GM19452 (cell line): Measurements from ENCODE around the gene NOS1.
"Not testable (repeated sequence)": the region's sequence is repeated elsewhere in the genome, so short reads cannot be mapped to it uniquely, and the experiment has no call there.

Experiments
- ATAC-seq: cut with Tn5 transposase; IDR thresholded peaks from one replicate; pipeline ENCODE4 v1.9.1; 2021; ENCODE audit not compliant: unreplicated experiment

The NOS1 gene

GRCh38 chr12:117210266-117210918 is 151.0 kb downstream of the NOS1 start:
- ATAC-seq, result no peak

- no peak for ATAC-seq
Measured at GRCh38 chr12:117209626-117210025, 151.8 kb downstream of the NOS1 start.

GRCh38 chr12:117208811-117209455 is 152.5 kb downstream of the NOS1 start:
- no peak for ATAC-seq

GRCh38 chr12:117208206-117208605 is 153.2 kb downstream of the NOS1 start:
- ATAC-seq, result no peak

- ATAC-seq, result no peak
Measured at GRCh38 chr12:117207675-117208074, 153.8 kb downstream of the NOS1 start.

GRCh38 chr12:117202556-117202955 is 158.9 kb downstream of the NOS1 start:
- ATAC-seq, result no peak

- ATAC-seq, result no peak
Measured at GRCh38 chr12:117202033-117202432, 159.4 kb downstream of the NOS1 start.

GRCh38 chr12:117199956-117200744 is 161.3 kb downstream of the NOS1 start:
- ATAC-seq, result not testable (repeated sequence)

- not testable (repeated sequence) for ATAC-seq
Measured at GRCh38 chr12:117196334-117196733, 165.1 kb downstream of the NOS1 start.

- not testable (repeated sequence) for ATAC-seq
Measured at GRCh38 chr12:117195027-117195426, 166.4 kb downstream of the NOS1 start.

- no peak for ATAC-seq
Measured at GRCh38 chr12:117193903-117194302, 167.5 kb downstream of the NOS1 start.

GRCh38 chr12:117192581-117192980 is 168.8 kb downstream of the NOS1 start:
- not testable (repeated sequence) for ATAC-seq

GRCh38 chr12:117192057-117192456 is 169.4 kb downstream of the NOS1 start:
- no peak for ATAC-seq

- peak; percentile 97 for ATAC-seq
Measured at GRCh38 chr12:117190210-117190781, 171.1 kb downstream of the NOS1 start, which contains the start of gene FBXO21. Gene FBXO21 (minus strand): TSS chr12:117190470. CDS start chr12:117190456, 14 bp downstream.

GRCh38 chr12:117189725-117190209 is 171.7 kb downstream of the NOS1 start:
- ATAC-seq, result peak; percentile 33

- no peak for ATAC-seq
Measured at GRCh38 chr12:117188961-117189724, 172.3 kb downstream of the NOS1 start.

GRCh38 chr12:117188121-117188665 is 173.2 kb downstream of the NOS1 start:
- ATAC-seq, result no peak

GRCh38 chr12:117187421-117187820 is 174.0 kb downstream of the NOS1 start:
- ATAC-seq, result no peak

- no peak for ATAC-seq
Measured at GRCh38 chr12:117182866-117183265, 178.6 kb downstream of the NOS1 start.

GRCh38 chr12:117181468-117181843 is 180.0 kb downstream of the NOS1 start:
- ATAC-seq, result not testable (repeated sequence)
